ENCODE results near the gene ZBTB8A. TPM values are rescaled to one million over a fixed set of nuclear protein-coding genes. Genes with fewer than 3 reads are reported as not detected.

Gene ZBTB8A
- total and polyA plus RNA-seq, 7 donors = 1.8 to 10.8 (median 5.6) TPM

- Histone ChIP-seq H3K9me3 (no peaks in the 10 kb centered on the region), H3K27me3 (no peaks in the 10 kb centered on the region), H3K27ac (no peak overlapping the region), H3K36me3 (no peaks in the 10 kb centered on the region), H3K4me1 (peaks cover 0 to 17% (median 10%) of the 10 kb centered on the region in 4 donors), H3K4me3 (no peak overlapping the region)
- no peak for DNase-seq
- WGBS, 2 donors = 85 to 93% methylated on average over 3 of the region's 3 CpGs
- TF ChIP-seq POLR2AphosphoS5 (IDR thresholded peaks at IDR 0.05) = no peak
- no peak for TF ChIP-seq CTCF (IDR thresholded peaks at IDR 0.05)
- TF ChIP-seq POLR2A (IDR thresholded peaks at IDR 0.05) = no peak
- no peak for TF ChIP-seq EP300 (IDR thresholded peaks at IDR 0.05)
- intact Hi-C loops (cut with DNase I) = loop anchor here (5.0 kb wide), 1 partner anchor 89 kb away; no protein-coding TSS in a partner anchor
Observed at GRCh38 chr1:32536764-32537163, 2.5 kb upstream of the ZBTB8A start.

- no peaks in the 10 kb centered on the region for H3K27me3 ChIP-seq
- intact Hi-C loops (cut with DNase I) = loop anchor here (5.0 kb wide), 1 partner anchor 93 kb away; no protein-coding TSS in a partner anchor
- TF ChIP-seq EP300 (IDR thresholded peaks at IDR 0.05) (no peak), POLR2AphosphoS5 (IDR thresholded peaks at IDR 0.05) (no peak), CTCF (IDR thresholded peaks at IDR 0.05) (no peak), POLR2A (IDR thresholded peaks at IDR 0.05) (no peak)
- peak; percentile 59 for DNase-seq
- peaks cover 0 to 17% (median 10%) of the 10 kb centered on the region in 4 donors for H3K4me1 ChIP-seq
- no peaks in the 10 kb centered on the region for H3K36me3 ChIP-seq
- H3K27ac ChIP-seq = peak overlapping the region; percentile 82 to 84 (median 83)
- H3K4me3 ChIP-seq = peak overlapping the region; percentile 35 to 70 (median 66)
- H3K9me3 ChIP-seq = no peaks in the 10 kb centered on the region
- 3 to 4% methylated on average over 102 of the region's 102 CpGs for WGBS, 2 donors
Observed at GRCh38 chr1:32539584-32540571, 651 bp downstream of the ZBTB8A start.

- Histone ChIP-seq H3K36me3 (no peaks in the 10 kb centered on the region), H3K27me3 (no peaks in the 10 kb centered on the region), H3K4me1 (peaks cover 0 to 17% (median 10%) of the 10 kb centered on the region in 4 donors), H3K27ac (no peak overlapping the region), H3K9me3 (no peaks in the 10 kb centered on the region), H3K4me3 (peak overlapping the region in 2 of 4 donors; percentile 66 to 67)
- 76 to 80% methylated on average over 3 of the region's 3 CpGs for WGBS, 2 donors
- intact Hi-C loops (cut with DNase I) = no loop called here
- TF ChIP-seq CTCF (IDR thresholded peaks at IDR 0.05) (no peak), POLR2AphosphoS5 (IDR thresholded peaks at IDR 0.05) (no peak), POLR2A (IDR thresholded peaks at IDR 0.05) (no peak), EP300 (IDR thresholded peaks at IDR 0.05) (no peak)
- no peak for DNase-seq
Observed at GRCh38 chr1:32540605-32541004, 1.4 kb downstream of the ZBTB8A start.

GRCh38 chr1:32541064-32541566 is 1.9 kb downstream of the ZBTB8A start:
- no peak overlapping the region for H3K27ac ChIP-seq
- intact Hi-C loops (cut with DNase I) = no loop called here
- no peak overlapping the region for H3K4me3 ChIP-seq
- H3K4me1 ChIP-seq = peaks cover 0 to 17% (median 10%) of the 10 kb centered on the region in 4 donors
- TF ChIP-seq EP300 (IDR thresholded peaks at IDR 0.05) (no peak), CTCF (IDR thresholded peaks at IDR 0.05) (no peak), POLR2AphosphoS5 (IDR thresholded peaks at IDR 0.05) (no peak), POLR2A (IDR thresholded peaks at IDR 0.05) (no peak)
- H3K27me3 ChIP-seq = no peaks in the 10 kb centered on the region
- no peaks in the 10 kb centered on the region for H3K36me3 ChIP-seq
- no peaks in the 10 kb centered on the region for H3K9me3 ChIP-seq
- DNase-seq = no peak
- WGBS, 2 donors = 90 to 99% methylated on average over 2 of the region's 2 CpGs
